Caco-2 (cell line): Measurements from ENCODE around the gene PHEX. TPM values are rescaled to one million over a fixed set of nuclear protein-coding genes. Genes with fewer than 3 reads are reported as not detected.

Experiments
- BruUV-seq: library from RNA; stranded (reverse); fragments of 400-500 nt; replicated peaks from 2 replicates; lab custom pipeline; 2021; lab: Mats Ljungman, UMichigan
- CTCF ChIA-PET: fragments of 300-600 bp; sonication (Branson Sonifier 250); formaldehyde crosslinking; loops from one replicate; lab custom pipeline; 2022; ENCODE audit warnings: antibody characterized with exemption; lab: Charles Lee
- POLR2A ChIA-PET: fragments of 300-600 bp; sonication (Branson Sonifier 250); formaldehyde crosslinking; loops from one replicate; lab custom pipeline; 2022; ENCODE audit warnings: antibody characterized with exemption; lab: Charles Lee
- DNase-seq, 2 experiments: peaks; one replicate each; pipeline versions ENCODE4 v3.0.0 to v3.0.0-alpha.2; 2020 to 2022
- H3K27me3 ChIP-seq: replicated peaks from 2 replicates; pipeline ENCODE4 v1.6.0; 2011; ENCODE audit warnings: low read length; ENCODE audit not compliant: control insufficient read depth, insufficient read depth
- H3K36me3 ChIP-seq: 2 replicates; pipeline ENCODE4 v1.5.1; 2011; ENCODE audit warnings: low read length; ENCODE audit not compliant: control insufficient read depth, insufficient read depth
- H3K4me1 ChIP-seq: fragments of 250-450 bp; sonication (Bioruptor Pico); 2 replicates; pipeline ENCODE4 v1.5.1; 2020; ENCODE audit warnings: mild to moderate bottlenecking
- H3K4me3 ChIP-seq: 2 replicates; pipeline ENCODE4 v1.5.1; 2011; ENCODE audit warnings: low read depth, mild to moderate bottlenecking, control low read depth, low read length
- H3K9me3 ChIP-seq: fragments of 250-450 bp; sonication (Bioruptor Pico); 2 replicates; pipeline ENCODE4 v1.5.1; 2020; ENCODE audit warnings: mild to moderate bottlenecking, moderate library complexity
- H3K27ac Mint-ChIP-seq: one replicate; pipeline ENCODE4 v1.8.0; 2022; ENCODE audit warnings: mixed read lengths; ENCODE audit not compliant: unreplicated experiment
- H3K27me3 Mint-ChIP-seq: one replicate; pipeline ENCODE4 v1.8.0; 2022; ENCODE audit warnings: mixed read lengths; ENCODE audit not compliant: insufficient read depth, unreplicated experiment
- H3K36me3 Mint-ChIP-seq: one replicate; pipeline ENCODE4 v1.8.0; 2022; ENCODE audit warnings: mild to moderate bottlenecking, mixed read lengths; ENCODE audit not compliant: insufficient read depth, unreplicated experiment
- H3K4me1 Mint-ChIP-seq: one replicate; pipeline ENCODE4 v1.8.0; 2022; ENCODE audit warnings: low read depth, mixed read lengths; ENCODE audit not compliant: unreplicated experiment
- H3K4me3 Mint-ChIP-seq: one replicate; pipeline ENCODE4 v1.8.0; 2022; ENCODE audit warnings: mild to moderate bottlenecking, moderate library complexity, mixed read lengths; ENCODE audit not compliant: unreplicated experiment
- H3K9me3 Mint-ChIP-seq: one replicate; pipeline ENCODE4 v1.8.0; 2022; ENCODE audit warnings: mixed read lengths; ENCODE audit not compliant: unreplicated experiment
- CTCF ChIP-seq, 2 experiments: fragments of 200-600 bp in 1 of 2; IDR thresholded peaks; 1 replicate in 1 of 2; 2 replicates in 1 of 2; pipeline versions ENCODE4 v1.5.1 to v1.8.0; 2011 to 2022; ENCODE audit warnings: antibody characterized with exemption in 1 of 2, control low read depth in 1 of 2, inconsistent platforms in 1 of 2, low read depth in 1 of 2, low read length in 1 of 2, mild to moderate bottlenecking in 1 of 2, moderate library complexity in 1 of 2; ENCODE audit not compliant: insufficient read depth in 1 of 2, severe bottlenecking in 1 of 2, unreplicated experiment in 1 of 2
- intact Hi-C: fragments of 100-400 bp; cut with micrococcal nuclease; formaldehyde crosslinking; loops from one replicate; pipeline ENCODE4 v1.10.0; 2022; ENCODE audit not compliant: unreplicated experiment
- total RNA-seq: library from RNA; stranded (reverse); gene quantifications from 2 replicates; pipeline ENCODE4 v1.2.3, GENCODE V29; 2022

The PHEX gene
- total RNA-seq, 1 experiment from 2014 or later = 0.75 TPM

- H3K9me3 Mint-ChIP-seq = no peaks in the 10 kb centered on the region
Observed at GRCh38 chrX:22118161-22118830, 86.2 kb downstream of the PHEX start.

GRCh38 chrX:22121161-22121560 is 89.0 kb downstream of the PHEX start:
- H3K27ac Mint-ChIP-seq = peak overlapping the region; percentile 86
- intact Hi-C loops = loop anchor here (1.0 kb wide), 1 partner anchor 14 kb away; no protein-coding TSS in a partner anchor

More at GRCh38 chrX:22118161-22118830, 86.2 kb downstream of the PHEX start:
- H3K36me3 Mint-ChIP-seq = peaks cover 6% of the 10 kb centered on the region
- H3K27me3 Mint-ChIP-seq = no peaks in the 10 kb centered on the region
- DNase-seq = no peak
- BruUV-seq = no TSS peak
- no peak overlapping the region for H3K4me3 Mint-ChIP-seq
- Histone ChIP-seq H3K36me3 (no peaks in the 10 kb centered on the region), H3K27me3 (no peaks in the 10 kb centered on the region), H3K4me1 (peaks cover 42% of the 10 kb centered on the region), H3K4me3 (no peak overlapping the region), H3K9me3 (no peaks in the 10 kb centered on the region)
- CTCF ChIA-PET = no interaction called here
- H3K27ac Mint-ChIP-seq = no peak overlapping the region
- peaks cover 7% of the 10 kb centered on the region for H3K4me1 Mint-ChIP-seq
- no peak for TF ChIP-seq CTCF (IDR thresholded peaks at IDR 0.05; ENCODE audit: insufficient read depth in 1 of 2, low read depth in 1 of 2, low read length in 1 of 2, severe bottlenecking in 1 of 2, unreplicated experiment in 1 of 2)
- POLR2A ChIA-PET = no interaction called here
- intact Hi-C loops = no loop called here

GRCh38 chrX:22122510-22122909 is 90.4 kb downstream of the PHEX start:
- DNase-seq = no peak
- BruUV-seq = no TSS peak
- no peak overlapping the region for H3K4me3 ChIP-seq
- H3K4me1 ChIP-seq = peaks cover 36% of the 10 kb centered on the region
- Mint-ChIP-seq H3K4me3 (no peak overlapping the region), H3K27ac (no peak overlapping the region), H3K9me3 (no peaks in the 10 kb centered on the region), H3K36me3 (peaks cover 5% of the 10 kb centered on the region), H3K4me1 (peaks cover 7% of the 10 kb centered on the region), H3K27me3 (no peaks in the 10 kb centered on the region)
- H3K9me3 ChIP-seq = no peaks in the 10 kb centered on the region
- H3K27me3 ChIP-seq = no peaks in the 10 kb centered on the region
- POLR2A ChIA-PET = no interaction called here
- intact Hi-C loops = no loop called here
- CTCF ChIA-PET = no interaction called here
- TF ChIP-seq CTCF (IDR thresholded peaks at IDR 0.05; ENCODE audit: insufficient read depth in 1 of 2, low read depth in 1 of 2, low read length in 1 of 2, severe bottlenecking in 1 of 2, unreplicated experiment in 1 of 2) = no peak
- no peaks in the 10 kb centered on the region for H3K36me3 ChIP-seq

More at GRCh38 chrX:22121161-22121560, 89.0 kb downstream of the PHEX start:
- Mint-ChIP-seq H3K4me3 (no peak overlapping the region), H3K36me3 (peaks cover 1% of the 10 kb centered on the region), H3K27me3 (no peaks in the 10 kb centered on the region), H3K9me3 (no peaks in the 10 kb centered on the region), H3K4me1 (peaks cover 7% of the 10 kb centered on the region)
- ChIA-PET POLR2A (no interaction called here), CTCF (interaction anchor here (1.2 kb wide), 1 partner anchor 14 kb away, joined by 3 read pairs; no protein-coding TSS in a partner anchor)
- Histone ChIP-seq H3K4me1 (peaks cover 39% of the 10 kb centered on the region), H3K27me3 (no peaks in the 10 kb centered on the region), H3K9me3 (no peaks in the 10 kb centered on the region), H3K36me3 (no peaks in the 10 kb centered on the region), H3K4me3 (no peak overlapping the region)
- peak; percentile 65 to 69 for DNase-seq
- no peak for TF ChIP-seq CTCF (IDR thresholded peaks at IDR 0.05; ENCODE audit: insufficient read depth in 1 of 2, low read depth in 1 of 2, low read length in 1 of 2, severe bottlenecking in 1 of 2, unreplicated experiment in 1 of 2)
- BruUV-seq = no TSS peak
